Natural killer cell treated with Interleukin-12 subunit alpha and Interleukin-12 subunit beta and Interleukin-15 and Interleukin-18, amount 100 ng/mL, for 72 hours (primary cell): ENCODE results near the gene UBLCP1. TPM values are rescaled to one million over a fixed set of nuclear protein-coding genes. Genes with fewer than 3 reads are reported as not detected.
"Not testable (repeated sequence)": the region's sequence is repeated elsewhere in the genome, so short reads cannot be mapped to it uniquely, and the experiment has no call there.

Source experiments
- ATAC-seq, 2 donors: fragments of 150-1000 bp; cut with Tn5 transposase in 1 of 2; sonication (Bioruptor Pico), chemical (Tn5 transposase) in 1 of 2; 2 replicates each; pipeline ENCODE4 v1.10.0; 2021
- DNase-seq: peaks from one replicate; pipeline ENCODE4 v3.0.0; 2022; ENCODE audit warnings: low spot score
- H3K27ac Mint-ChIP-seq, 2 donors: 1 replicate in 1 of 2; 2 replicates in 1 of 2; pipeline ENCODE4 v1.8.0; 2022; ENCODE audit warnings: mixed read lengths in 2 of 2, mild to moderate bottlenecking in 1 of 2, moderate library complexity in 1 of 2
- H3K27me3 Mint-ChIP-seq, 2 donors: 1 replicate in 1 of 2; 2 replicates in 1 of 2; pipeline ENCODE4 v1.8.0; 2022; ENCODE audit warnings: mixed read lengths in 2 of 2
- H3K36me3 Mint-ChIP-seq: one replicate; pipeline ENCODE4 v1.8.0; 2022; ENCODE audit warnings: mixed read lengths
- H3K4me1 Mint-ChIP-seq, 2 donors: 1 replicate in 1 of 2; 2 replicates in 1 of 2; pipeline ENCODE4 v1.8.0; 2022; ENCODE audit warnings: low read depth in 2 of 2, mixed read lengths in 2 of 2, mild to moderate bottlenecking in 1 of 2
- H3K4me3 Mint-ChIP-seq: one replicate; pipeline ENCODE4 v1.8.0; 2022; ENCODE audit warnings: mixed read lengths
- H3K9me3 Mint-ChIP-seq: 2 replicates; pipeline ENCODE4 v1.8.0; 2022; ENCODE audit warnings: mixed read lengths
- total RNA-seq, 2 donors: library from RNA; stranded (reverse); gene quantifications; one replicate each; pipeline ENCODE4 v1.2.3, GENCODE V29; 2022

UBLCP1 gene
- total RNA-seq, 2 donors from 2014 or later = 20.3 to 31.9 TPM

DNA sequence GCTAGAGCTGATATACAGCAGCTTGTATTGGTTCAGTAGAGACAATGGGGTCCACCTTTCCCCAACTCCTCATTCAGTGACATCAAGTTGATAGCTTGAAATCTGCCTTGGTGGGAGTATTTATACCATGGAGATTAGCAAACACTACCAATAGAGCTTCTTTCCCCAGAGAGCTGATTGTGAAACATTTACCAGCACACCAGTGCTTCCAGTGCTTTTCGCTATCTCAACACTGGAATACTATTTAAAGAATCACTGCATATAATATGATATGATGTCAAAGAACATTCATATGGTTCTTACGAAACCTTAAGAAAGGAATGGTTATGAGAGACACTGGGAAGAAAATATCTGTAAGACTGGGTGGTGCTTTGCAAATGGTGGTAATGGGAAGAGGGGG, 31.9 kb upstream of the UBLCP1 start:
- no peaks in the 10 kb centered on the region for H3K9me3 Mint-ChIP-seq
- H3K27me3 Mint-ChIP-seq = peaks cover 3 to 23% of the 10 kb centered on the region in 2 donors
- no peaks in the 10 kb centered on the region for H3K36me3 Mint-ChIP-seq
- DNase-seq = no peak
- no peak overlapping the region for H3K27ac Mint-ChIP-seq
- no peak for ATAC-seq
- H3K4me1 Mint-ChIP-seq = no peaks in the 10 kb centered on the region
- H3K4me3 Mint-ChIP-seq = no peak overlapping the region

DNA sequence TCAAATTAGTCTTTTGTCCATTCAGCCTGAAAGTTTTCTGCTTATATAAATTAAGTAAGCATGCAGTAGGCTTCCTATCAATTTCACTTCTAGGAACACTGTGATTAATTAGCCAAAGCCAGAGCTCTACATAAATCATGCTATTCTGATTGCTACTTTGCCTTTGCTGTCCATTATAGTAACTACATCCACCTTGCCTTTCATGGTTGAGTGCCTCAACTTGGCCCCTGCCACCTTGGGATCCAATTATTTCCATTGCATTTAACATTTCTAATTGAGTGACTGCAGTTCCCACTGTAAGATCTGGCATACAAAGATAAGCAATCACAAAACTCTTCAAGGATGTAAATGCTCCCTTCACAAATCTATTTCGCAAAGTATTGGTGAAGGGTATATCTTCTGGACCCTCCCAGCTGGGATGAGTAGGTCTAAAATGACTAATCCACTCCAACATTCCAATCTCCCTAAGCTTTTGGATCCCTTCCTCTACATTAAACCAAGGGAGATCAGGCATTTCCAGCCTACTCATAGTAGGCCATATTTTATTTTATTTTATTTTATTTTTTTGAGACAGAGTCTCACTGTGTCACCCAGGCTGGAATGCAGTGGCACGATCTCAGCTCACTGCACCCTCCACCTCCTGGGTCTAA, 27.1 kb upstream of the UBLCP1 start:
- not testable (repeated sequence) for H3K27ac Mint-ChIP-seq, H3K36me3 Mint-ChIP-seq, H3K4me1 Mint-ChIP-seq, DNase-seq, H3K9me3 Mint-ChIP-seq, H3K4me3 Mint-ChIP-seq, ATAC-seq
- peaks cover 2 to 16% of the 10 kb centered on the region in 2 donors for H3K27me3 Mint-ChIP-seq

DNA sequence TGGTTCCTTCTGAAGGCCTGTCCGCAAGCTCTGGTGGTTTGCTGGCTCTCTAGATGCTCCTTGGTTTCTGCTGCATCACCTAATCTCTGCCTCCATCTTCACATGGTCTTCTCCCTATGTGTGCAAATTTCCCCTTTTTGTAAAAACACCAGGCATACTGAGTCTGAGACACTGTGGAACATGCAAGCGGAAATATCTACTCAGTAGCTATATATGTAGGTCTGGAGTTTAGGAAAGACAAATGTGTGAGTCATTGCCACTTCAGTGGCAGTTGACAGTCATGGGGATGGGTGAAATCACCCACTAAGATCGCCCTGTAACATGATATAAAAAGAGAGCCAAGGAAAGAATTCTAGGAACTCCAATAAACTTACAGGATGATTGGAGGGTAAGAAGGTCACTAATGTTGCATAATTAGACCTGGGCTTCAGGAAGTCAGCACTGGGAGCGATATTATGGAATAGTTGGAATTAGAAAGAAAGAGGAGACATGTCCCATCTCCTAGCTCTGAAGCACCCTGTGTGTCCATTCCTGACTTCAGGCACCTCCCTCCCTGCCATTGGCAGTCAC, 22.7 kb upstream of the UBLCP1 start:
- no peak overlapping the region for H3K4me3 Mint-ChIP-seq
- H3K27ac Mint-ChIP-seq = peak overlapping the region in 1 of 2 donors; percentile 87
- no peaks in the 10 kb centered on the region for H3K36me3 Mint-ChIP-seq
- H3K9me3 Mint-ChIP-seq = no peaks in the 10 kb centered on the region
- peaks cover 0 to 2% of the 10 kb centered on the region in 2 donors for H3K27me3 Mint-ChIP-seq
- peaks cover 11 to 18% of the 10 kb centered on the region in 2 donors for H3K4me1 Mint-ChIP-seq
- no peak for ATAC-seq
- no peak for DNase-seq

DNA sequence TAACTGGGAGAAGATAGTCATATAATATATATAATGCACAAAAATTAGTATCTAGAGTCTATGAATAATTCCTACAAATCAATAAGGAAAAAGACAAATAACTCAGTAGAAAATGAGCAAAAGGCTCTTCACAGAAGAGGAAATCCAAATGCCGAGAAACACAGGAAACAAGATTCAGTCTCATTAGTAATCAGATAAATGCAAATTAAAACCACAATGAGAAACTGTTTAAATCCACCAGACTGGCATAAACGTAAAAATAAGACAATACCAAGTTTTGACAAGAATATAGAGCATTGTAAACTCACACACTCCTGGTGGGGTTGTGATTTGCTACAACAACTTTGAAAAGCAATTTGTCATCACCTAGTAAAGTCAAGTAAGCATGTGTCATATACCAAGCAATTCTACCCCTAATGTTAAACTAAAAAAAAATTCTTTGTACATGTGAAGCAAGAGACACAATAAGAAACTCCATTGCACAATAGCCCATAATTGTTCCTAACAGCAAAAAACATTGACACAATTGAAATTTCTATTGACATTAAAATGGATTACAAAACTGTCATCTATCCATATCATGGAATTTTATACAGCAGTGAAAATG, 21.0 kb upstream of the UBLCP1 start:
- ATAC-seq = peak; percentile 46 to 55
- Mint-ChIP-seq H3K9me3 (no peaks in the 10 kb centered on the region), H3K4me1 (peaks cover 11 to 18% of the 10 kb centered on the region in 2 donors), H3K36me3 (no peaks in the 10 kb centered on the region), H3K27me3 (peaks cover 6 to 8% of the 10 kb centered on the region in 2 donors), H3K4me3 (peak overlapping the region; percentile 8), H3K27ac (peak overlapping the region; percentile 51 to 87)
- DNase-seq = no peak

DNA sequence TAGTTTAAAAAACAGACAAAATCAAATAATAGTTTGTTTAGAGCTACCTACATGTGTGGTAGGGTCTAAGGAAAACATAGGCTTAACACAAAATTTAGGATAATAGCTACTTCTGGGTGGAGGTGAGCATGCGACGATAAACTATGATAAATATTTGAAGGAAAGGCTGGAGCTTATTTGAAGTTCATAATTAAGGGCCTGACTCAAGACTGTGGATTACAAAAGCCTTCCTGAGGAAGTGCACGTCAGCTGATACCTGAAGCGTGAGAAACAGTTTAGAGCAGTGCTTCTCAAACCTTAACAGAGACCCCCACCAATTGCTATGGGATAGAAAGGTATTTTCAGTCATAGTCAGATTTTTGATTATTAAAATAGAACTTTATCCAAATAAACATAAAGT, 20.4 kb upstream of the UBLCP1 start:
- Mint-ChIP-seq H3K9me3 (no peaks in the 10 kb centered on the region), H3K27ac (peak overlapping the region; percentile 51 to 87), H3K36me3 (no peaks in the 10 kb centered on the region), H3K4me1 (peaks cover 11 to 18% of the 10 kb centered on the region in 2 donors), H3K4me3 (peak overlapping the region; percentile 8), H3K27me3 (peaks cover 6 to 8% of the 10 kb centered on the region in 2 donors)
- no peak for DNase-seq
- ATAC-seq = no peak

DNA sequence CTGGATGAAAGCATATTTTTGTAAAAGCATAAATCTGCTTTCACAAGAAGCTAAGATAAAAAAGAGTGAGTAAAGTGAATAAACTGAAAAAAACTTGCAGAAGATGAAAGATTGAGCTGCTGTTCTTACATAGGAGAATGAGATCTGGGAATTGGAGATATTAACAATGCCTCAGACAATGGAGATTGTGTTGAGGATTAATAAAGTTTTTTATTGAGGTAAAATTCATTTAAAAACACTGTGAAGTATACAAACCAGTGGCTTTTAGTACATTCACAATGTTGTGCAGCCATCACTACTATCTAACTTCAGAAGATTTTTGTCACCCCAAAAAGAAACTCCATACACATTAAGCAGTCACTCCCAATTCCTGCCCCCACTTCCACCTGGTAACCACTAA, 19.7 kb upstream of the UBLCP1 start:
- ATAC-seq = no peak
- Mint-ChIP-seq H3K27ac (no peak overlapping the region), H3K9me3 (no peaks in the 10 kb centered on the region), H3K36me3 (no peaks in the 10 kb centered on the region), H3K4me3 (no peak overlapping the region), H3K27me3 (peaks cover 8 to 10% of the 10 kb centered on the region in 2 donors), H3K4me1 (peaks cover 11 to 18% of the 10 kb centered on the region in 2 donors)
- no peak for DNase-seq

DNA sequence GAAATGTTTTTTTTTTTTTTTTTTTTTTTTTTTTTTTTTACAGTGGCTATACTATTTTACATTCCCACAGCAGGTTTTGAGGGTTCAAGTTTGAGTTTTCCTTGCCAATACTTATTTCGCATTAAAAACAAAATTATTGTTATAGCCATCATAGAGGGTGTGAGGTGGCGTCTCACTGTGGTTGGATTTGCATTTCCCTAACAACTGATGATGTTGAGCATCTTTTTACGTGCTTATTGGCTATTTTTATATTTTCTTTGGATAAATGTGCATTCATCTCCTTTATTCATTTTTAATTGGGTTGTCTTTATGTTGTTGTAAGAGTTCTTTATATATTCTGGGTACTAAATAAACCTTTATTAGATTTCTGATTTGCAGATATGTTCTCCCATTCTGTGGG, 18.9 kb upstream of the UBLCP1 start:
- H3K4me1 Mint-ChIP-seq = peaks cover 11 to 18% of the 10 kb centered on the region in 2 donors
- no peaks in the 10 kb centered on the region for H3K9me3 Mint-ChIP-seq
- DNase-seq (no peak), ATAC-seq (no peak)
- no peak overlapping the region for H3K4me3 Mint-ChIP-seq
- H3K27ac Mint-ChIP-seq = peak overlapping the region in 1 of 2 donors; percentile 63
- no peaks in the 10 kb centered on the region for H3K36me3 Mint-ChIP-seq
- peaks cover 8 to 11% of the 10 kb centered on the region in 2 donors for H3K27me3 Mint-ChIP-seq

DNA sequence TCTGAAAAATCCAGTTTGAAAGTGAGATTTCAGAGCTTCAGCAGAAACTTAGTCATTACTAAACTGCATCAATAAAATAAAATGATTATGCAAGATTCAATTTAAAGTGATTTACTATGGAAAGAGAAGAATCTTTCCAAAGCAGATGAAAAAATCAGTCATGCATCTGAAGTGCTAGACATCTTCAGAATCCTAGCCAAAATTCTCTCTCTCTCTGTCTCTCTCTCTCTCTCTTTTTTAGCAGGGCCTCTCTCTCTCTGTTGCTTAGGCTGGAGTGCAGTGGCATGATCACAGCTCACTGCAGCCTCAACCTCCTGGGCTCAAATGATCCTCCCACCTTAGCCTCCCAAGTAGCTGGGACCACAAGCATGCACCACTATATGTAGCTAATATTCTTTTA, 18.2 kb upstream of the UBLCP1 start:
- Mint-ChIP-seq H3K9me3 (no peaks in the 10 kb centered on the region), H3K4me1 (peaks cover 11 to 18% of the 10 kb centered on the region in 2 donors)
- ATAC-seq = no peak

DNA sequence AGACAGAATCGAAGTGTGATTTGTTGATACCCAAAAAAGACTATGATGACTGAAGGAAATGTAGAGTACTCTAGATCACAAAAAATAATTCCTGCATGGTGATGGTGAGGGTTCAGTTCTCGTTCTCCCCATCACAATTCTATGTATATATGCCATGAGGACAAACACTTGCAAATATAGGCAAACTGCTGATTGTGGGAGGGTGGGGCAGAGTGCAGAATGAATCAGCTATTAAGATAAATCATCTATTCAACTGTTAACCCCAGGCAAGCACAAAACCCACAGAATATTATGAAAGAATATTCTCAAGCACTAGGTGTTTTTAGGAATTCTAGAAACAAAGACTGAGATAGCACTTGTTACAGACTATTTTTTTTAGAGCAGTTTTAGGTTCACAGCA, 13.9 kb upstream of the UBLCP1 start:
- Mint-ChIP-seq H3K36me3 (no peaks in the 10 kb centered on the region), H3K4me3 (no peak overlapping the region), H3K27ac (no peak overlapping the region), H3K27me3 (peaks cover 8 to 20% of the 10 kb centered on the region in 2 donors), H3K4me1 (peaks cover 0 to 3% of the 10 kb centered on the region in 2 donors), H3K9me3 (no peaks in the 10 kb centered on the region)
- no peak for DNase-seq
- no peak for ATAC-seq

More for the DNA sequence above, 18.2 kb upstream of the UBLCP1 start:
- Mint-ChIP-seq H3K27ac (peak overlapping the region in 1 of 2 donors; percentile 63), H3K4me3 (no peak overlapping the region), H3K27me3 (peaks cover 8 to 13% of the 10 kb centered on the region in 2 donors), H3K36me3 (no peaks in the 10 kb centered on the region)
- no peak for DNase-seq

DNA sequence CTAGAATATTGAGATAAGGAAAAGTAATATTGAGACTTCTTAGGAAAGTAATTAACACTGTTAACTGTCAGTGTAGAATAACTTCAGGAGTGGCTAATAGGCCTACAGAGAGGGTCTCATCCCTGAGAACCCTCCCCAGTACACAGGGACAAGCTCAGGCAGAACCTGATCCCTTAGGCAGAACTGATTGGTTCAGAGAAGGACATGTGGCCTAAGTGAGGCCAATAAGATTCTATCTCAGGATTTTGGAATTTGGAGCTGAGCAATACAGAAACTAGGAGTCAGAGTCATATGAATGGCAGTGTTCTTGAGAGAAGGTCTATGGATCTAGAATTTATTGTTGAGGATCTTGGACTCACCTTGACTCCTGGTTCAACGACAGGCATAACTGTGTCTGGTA, 10.9 kb upstream of the UBLCP1 start:
- Mint-ChIP-seq H3K36me3 (no peaks in the 10 kb centered on the region), H3K27ac (no peak overlapping the region), H3K4me1 (no peaks in the 10 kb centered on the region), H3K27me3 (peaks cover 24 to 33% of the 10 kb centered on the region in 2 donors), H3K4me3 (no peak overlapping the region), H3K9me3 (no peaks in the 10 kb centered on the region)
- ATAC-seq (no peak), DNase-seq (no peak)

DNA sequence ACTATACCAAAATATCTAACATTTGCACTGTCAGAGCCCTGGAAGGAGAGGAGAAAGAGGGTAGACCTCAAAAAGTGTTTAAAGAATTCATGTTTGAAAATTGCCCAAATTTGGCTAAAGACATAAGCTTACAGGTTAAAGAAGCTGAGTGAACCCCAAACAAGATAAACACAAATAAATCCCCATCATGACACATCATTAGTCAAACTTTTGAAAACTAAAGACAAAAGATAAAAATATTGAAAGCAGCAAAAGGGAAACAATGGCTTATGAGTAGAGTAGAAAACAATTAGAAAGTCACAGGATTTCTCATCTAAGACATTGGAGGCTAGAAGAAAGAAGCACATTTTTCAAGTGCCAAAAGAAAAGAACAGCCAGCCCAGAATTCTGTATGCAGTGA, 6.1 kb upstream of the UBLCP1 start:
- Mint-ChIP-seq H3K27me3 (peaks cover 34 to 36% of the 10 kb centered on the region in 2 donors), H3K9me3 (peaks cover 10% of the 10 kb centered on the region), H3K4me3 (no peak overlapping the region), H3K4me1 (peaks cover 6 to 9% of the 10 kb centered on the region in 2 donors), H3K36me3 (peaks cover 7% of the 10 kb centered on the region), H3K27ac (no peak overlapping the region)
- no peak for DNase-seq
- no peak for ATAC-seq

DNA sequence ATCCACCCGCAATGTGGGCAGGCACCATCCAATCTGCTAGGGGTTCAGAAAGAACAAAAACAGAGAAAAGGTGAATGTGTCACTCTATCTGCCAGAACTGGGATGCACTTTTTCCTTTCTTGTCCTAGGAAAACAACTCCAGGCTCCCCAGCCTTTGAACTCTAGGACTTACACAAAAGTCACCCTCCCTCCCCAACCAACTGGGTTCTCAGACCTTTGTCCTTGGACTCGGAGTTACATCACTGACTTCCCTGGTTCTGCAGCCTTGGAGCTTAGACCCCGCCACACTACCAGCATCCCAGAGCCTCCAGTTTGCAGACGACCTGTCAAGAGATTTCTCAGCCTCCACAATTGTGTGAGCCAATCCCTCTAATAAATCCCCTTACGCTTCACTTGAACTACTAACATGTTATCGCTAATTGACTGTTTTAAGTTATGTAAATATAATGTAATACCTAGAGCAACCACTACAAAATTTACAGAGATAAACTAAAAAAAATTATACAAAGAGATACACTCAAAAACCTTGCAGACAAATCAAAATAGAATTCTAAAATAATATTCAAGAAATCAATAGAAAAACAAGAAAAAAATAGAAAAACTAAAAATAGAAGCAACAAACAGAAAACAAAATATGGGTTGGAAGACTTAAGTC, 5.3 kb upstream of the UBLCP1 start:
- no peak for ATAC-seq

DNA sequence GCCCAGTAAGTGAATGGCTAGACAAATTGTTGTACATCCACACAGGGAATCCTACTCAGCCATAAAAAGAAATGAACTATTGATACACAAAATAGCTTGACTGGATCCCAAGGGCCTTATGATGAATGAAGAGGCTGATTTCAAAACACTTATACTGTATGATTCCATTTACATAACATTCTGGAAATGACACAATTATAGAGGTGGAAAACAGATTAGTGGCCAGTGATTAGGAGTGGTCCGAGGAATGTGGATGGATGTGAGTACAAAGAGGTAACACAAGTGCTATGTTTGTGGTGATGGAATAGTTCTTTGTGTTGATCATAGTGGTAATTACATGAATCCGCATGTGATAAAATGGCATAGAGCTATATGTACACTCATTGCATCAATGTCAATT, 4.7 kb upstream of the UBLCP1 start:
- ATAC-seq (no peak), DNase-seq (no peak)
- peaks cover 13% of the 10 kb centered on the region for H3K36me3 Mint-ChIP-seq
- H3K27ac Mint-ChIP-seq = no peak overlapping the region
- H3K9me3 Mint-ChIP-seq = peaks cover 11% of the 10 kb centered on the region
- H3K4me1 Mint-ChIP-seq = peaks cover 15 to 17% of the 10 kb centered on the region in 2 donors
- no peak overlapping the region for H3K4me3 Mint-ChIP-seq
- peaks cover 32 to 36% of the 10 kb centered on the region in 2 donors for H3K27me3 Mint-ChIP-seq

More for the DNA sequence above, 5.3 kb upstream of the UBLCP1 start:
- H3K4me1 Mint-ChIP-seq = peaks cover 11 to 14% of the 10 kb centered on the region in 2 donors
- H3K36me3 Mint-ChIP-seq = peaks cover 10% of the 10 kb centered on the region
- H3K4me3 Mint-ChIP-seq = no peak overlapping the region
- H3K27ac Mint-ChIP-seq = no peak overlapping the region
- DNase-seq = no peak
- peaks cover 11% of the 10 kb centered on the region for H3K9me3 Mint-ChIP-seq
- peaks cover 35 to 36% of the 10 kb centered on the region in 2 donors for H3K27me3 Mint-ChIP-seq

DNA sequence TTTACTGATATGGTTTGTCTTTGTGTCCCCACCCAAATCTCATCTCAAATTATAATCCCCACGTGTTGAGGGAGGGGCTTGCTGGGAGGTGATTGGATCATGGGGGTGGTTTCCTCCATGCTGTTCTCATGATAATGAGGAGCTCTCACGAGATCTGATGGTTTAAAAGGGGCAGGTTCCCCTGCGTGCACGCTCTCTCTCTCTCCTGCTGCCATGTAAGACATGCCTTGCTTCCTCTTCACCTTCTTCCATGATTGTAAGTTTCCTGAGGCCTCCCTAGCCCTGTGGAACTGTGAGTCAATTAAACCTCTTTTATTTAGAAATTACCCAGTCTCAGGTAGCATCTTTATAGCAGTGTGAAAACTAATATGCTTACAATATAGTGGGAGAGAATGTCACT, 2.9 kb upstream of the UBLCP1 start:
- H3K4me3 Mint-ChIP-seq = peak overlapping the region; percentile 49

More for the DNA sequence above, 2.9 kb upstream of the UBLCP1 start:
- DNase-seq, ATAC-seq, H3K27ac Mint-ChIP-seq: not testable (repeated sequence)
- Mint-ChIP-seq H3K36me3 (peaks cover 18% of the 10 kb centered on the region), H3K4me1 (peaks cover 26% of the 10 kb centered on the region in 2 donors), H3K9me3 (peaks cover 11% of the 10 kb centered on the region), H3K27me3 (peaks cover 28 to 32% of the 10 kb centered on the region in 2 donors)
